PFSK-1 (cell line): ENCODE data around the gene L3MBTL4.

Experiments used
- FOXP2 ChIP-seq: optimal IDR thresholded peaks from 2 replicates; pipeline ENCODE3; 2011; ENCODE audit warnings: borderline replicate concordance, control low read depth, inconsistent platforms; ENCODE audit not compliant: insufficient read depth; ENCODE audit errors: extremely low read length, extremely low read depth
- POLR2AphosphoS5 ChIP-seq: IDR thresholded peaks from 2 replicates; pipeline ENCODE4 v1.6.1; 2012; ENCODE audit warnings: low read depth, mild to moderate bottlenecking, control low read depth, low read length, moderate library complexity
- REST ChIP-seq, 2 experiments: IDR thresholded peaks; 2 replicates each; pipeline versions ENCODE4 v1.6.1 to v1.8.0; 2011 to 2012; ENCODE audit warnings: low read depth in 2 of 2, low read length in 2 of 2, control low read depth in 1 of 2, inconsistent platforms in 1 of 2, mild to moderate bottlenecking in 1 of 2, moderate library complexity in 1 of 2; ENCODE audit not compliant: insufficient read depth in 1 of 2
- SIN3A ChIP-seq: IDR thresholded peaks from 2 replicates; pipeline ENCODE4 v1.6.1; 2012; ENCODE audit warnings: mild to moderate bottlenecking, low read length, moderate library complexity, borderline replicate concordance; ENCODE audit not compliant: insufficient read depth
- TAF1 ChIP-seq: IDR thresholded peaks from 2 replicates; pipeline ENCODE4 v1.6.1; 2012; ENCODE audit warnings: low read length, control low read depth, borderline replicate concordance; ENCODE audit not compliant: insufficient read depth

Gene L3MBTL4

GRCh38 chr18:6273423-6273822, 141.3 kb downstream of the L3MBTL4 start:
- TF ChIP-seq POLR2AphosphoS5 (no peak), TAF1 (no peak), FOXP2 (no peak), REST (IDR thresholded peaks at IDR 0.05; ENCODE audit: insufficient read depth in 1 of 2, low read depth in 2 of 2, low read length in 2 of 2) (no peak), SIN3A (no peak)

- no peak for TF ChIP-seq REST (IDR thresholded peaks at IDR 0.05; ENCODE audit: insufficient read depth in 1 of 2, low read depth in 2 of 2, low read length in 2 of 2)
Observed at GRCh38 chr18:6271585-6271984, 143.1 kb downstream of the L3MBTL4 start.

GRCh38 chr18:6270771-6271216, 143.9 kb downstream of the L3MBTL4 start:
- no peak for TF ChIP-seq SIN3A
- TF ChIP-seq FOXP2: no peak
- TF ChIP-seq TAF1: no peak
- TF ChIP-seq POLR2AphosphoS5: no peak
- TF ChIP-seq REST (IDR thresholded peaks at IDR 0.05; ENCODE audit: insufficient read depth in 1 of 2, low read depth in 2 of 2, low read length in 2 of 2): no peak

- TF ChIP-seq TAF1 (no peak), REST (IDR thresholded peaks at IDR 0.05; ENCODE audit: insufficient read depth in 1 of 2, low read depth in 2 of 2, low read length in 2 of 2) (no peak), POLR2AphosphoS5 (no peak), FOXP2 (no peak), SIN3A (no peak)
Observed at GRCh38 chr18:6269660-6270332, 144.9 kb downstream of the L3MBTL4 start.

- TF ChIP-seq POLR2AphosphoS5 (no peak), SIN3A (no peak), TAF1 (no peak), REST (IDR thresholded peaks at IDR 0.05; ENCODE audit: insufficient read depth in 1 of 2, low read depth in 2 of 2, low read length in 2 of 2) (no peak), FOXP2 (no peak)
Observed at GRCh38 chr18:6266212-6266611, 148.5 kb downstream of the L3MBTL4 start.
